Central memory CD8-positive, alpha-beta T cell (primary cell): ENCODE data around the gene SLC24A5.

Source experiments
- ATAC-seq: fragments of 150-1000 bp; cut with Tn5 transposase; replicated peaks from 2 replicates; pipeline ENCODE4 v1.10.0; 2022; ENCODE audit warnings: mild to moderate bottlenecking, moderate FRiP score, moderate number of reproducible peaks; ENCODE audit not compliant: poor library complexity, severe bottlenecking; ENCODE audit errors: extremely low read depth
- DNase-seq, 2 donors: peaks; one replicate each; pipeline ENCODE4 v3.0.0; 2021; ENCODE audit warnings: low spot score in 2 of 2
- H3K27ac Mint-ChIP-seq: one replicate; pipeline ENCODE4 v1.8.0; 2022; ENCODE audit warnings: low read depth, mild to moderate bottlenecking, moderate library complexity, mixed read lengths
- H3K27me3 Mint-ChIP-seq: one replicate; pipeline ENCODE4 v1.8.0; 2022; ENCODE audit warnings: mixed read lengths
- H3K36me3 Mint-ChIP-seq: one replicate; pipeline ENCODE4 v1.8.0; 2022; ENCODE audit warnings: mild to moderate bottlenecking, moderate library complexity, mixed read lengths; ENCODE audit not compliant: insufficient read depth
- H3K4me1 Mint-ChIP-seq: one replicate; pipeline ENCODE4 v1.8.0; 2022; ENCODE audit warnings: mixed read lengths
- H3K4me3 Mint-ChIP-seq: one replicate; pipeline ENCODE4 v1.8.0; 2022; ENCODE audit warnings: mild to moderate bottlenecking, moderate library complexity, mixed read lengths
- H3K9me3 Mint-ChIP-seq: one replicate; pipeline ENCODE4 v1.8.0; 2022; ENCODE audit warnings: mixed read lengths

Gene SLC24A5

DNA sequence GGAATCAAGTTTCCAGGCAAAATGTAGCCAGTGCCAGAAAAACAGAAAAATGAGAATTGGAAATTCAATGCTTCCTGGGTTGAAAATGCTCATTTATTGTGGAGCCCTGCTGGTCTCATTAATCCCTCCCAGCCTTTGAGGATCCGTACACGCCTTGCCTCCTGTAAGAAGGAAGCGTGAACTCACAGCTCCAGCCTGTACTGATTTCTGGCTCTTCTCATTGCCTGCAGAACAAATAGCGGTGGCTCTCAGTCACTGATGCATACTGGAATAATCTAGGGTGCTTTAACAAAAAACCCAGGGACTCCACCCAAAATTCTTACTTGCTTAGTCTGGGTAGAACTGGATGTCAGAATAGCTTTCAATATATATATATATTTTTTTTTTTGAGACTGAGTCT lies 29.3 kb upstream of the SLC24A5 start:
- Mint-ChIP-seq H3K27ac (no peak overlapping the region), H3K27me3 (peaks cover 15% of the 10 kb centered on the region), H3K4me3 (no peak overlapping the region), H3K4me1 (no peaks in the 10 kb centered on the region), H3K9me3 (no peaks in the 10 kb centered on the region), H3K36me3 (no peaks in the 10 kb centered on the region)
- DNase-seq (no peak), ATAC-seq (no peak)

DNA sequence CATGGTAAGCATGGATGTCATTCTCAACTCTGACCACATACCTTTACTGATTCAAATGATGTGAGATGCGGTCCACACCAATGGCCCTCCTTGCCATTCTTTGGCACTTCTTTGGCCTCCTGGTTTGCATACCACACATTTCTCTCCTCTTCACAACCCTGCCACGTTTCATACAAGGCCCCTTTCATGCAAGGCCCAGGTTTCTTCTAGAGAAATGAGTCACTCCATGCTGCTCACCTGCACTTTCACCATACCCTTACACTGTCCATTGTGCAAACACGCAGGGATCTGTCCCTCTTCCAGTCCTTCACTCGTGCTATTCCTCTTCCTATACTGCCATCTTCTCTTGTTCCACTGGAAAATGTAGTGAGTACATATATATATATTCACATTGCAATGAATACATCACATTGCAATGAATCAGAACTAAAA lies 24.4 kb upstream of the SLC24A5 start:
- no peak overlapping the region for H3K27ac Mint-ChIP-seq
- no peaks in the 10 kb centered on the region for H3K36me3 Mint-ChIP-seq
- no peaks in the 10 kb centered on the region for H3K4me1 Mint-ChIP-seq
- H3K4me3 Mint-ChIP-seq, result no peak overlapping the region
- no peak for DNase-seq
- no peak for ATAC-seq
- peaks cover 25% of the 10 kb centered on the region for H3K27me3 Mint-ChIP-seq
- no peaks in the 10 kb centered on the region for H3K9me3 Mint-ChIP-seq

GRCh38 chr15:48096813-48097212 lies 24.0 kb upstream of the SLC24A5 start:
- Mint-ChIP-seq H3K4me1 (no peaks in the 10 kb centered on the region), H3K4me3 (no peak overlapping the region), H3K27ac (no peak overlapping the region), H3K36me3 (no peaks in the 10 kb centered on the region), H3K27me3 (peaks cover 25% of the 10 kb centered on the region), H3K9me3 (no peaks in the 10 kb centered on the region)
- ATAC-seq, result no peak
- DNase-seq, result no peak

DNA sequence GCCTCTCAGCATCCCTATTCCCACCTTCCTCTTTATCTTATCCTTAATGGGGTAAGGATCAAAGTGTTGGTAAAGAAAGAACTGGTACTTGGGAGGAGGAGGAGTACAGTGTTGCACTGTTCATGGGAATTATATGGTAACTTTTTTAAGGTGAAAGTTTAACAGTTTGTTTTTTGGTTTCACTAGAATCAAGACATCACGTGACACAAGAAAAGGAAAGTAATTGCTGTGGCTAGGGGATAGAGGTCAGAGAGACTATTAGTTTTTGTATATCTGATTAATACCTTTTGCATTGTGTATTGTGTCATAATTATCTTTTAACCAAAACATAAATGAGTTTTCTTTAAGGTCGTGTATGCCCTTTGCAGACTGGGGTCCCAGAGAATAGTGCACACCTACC lies 23.5 kb upstream of the SLC24A5 start:
- H3K4me1 Mint-ChIP-seq, result no peaks in the 10 kb centered on the region
- no peak for DNase-seq
- no peaks in the 10 kb centered on the region for H3K9me3 Mint-ChIP-seq
- H3K27me3 Mint-ChIP-seq, result peaks cover 25% of the 10 kb centered on the region
- no peaks in the 10 kb centered on the region for H3K36me3 Mint-ChIP-seq
- no peak overlapping the region for H3K27ac Mint-ChIP-seq
- no peak overlapping the region for H3K4me3 Mint-ChIP-seq
- no peak for ATAC-seq

DNA sequence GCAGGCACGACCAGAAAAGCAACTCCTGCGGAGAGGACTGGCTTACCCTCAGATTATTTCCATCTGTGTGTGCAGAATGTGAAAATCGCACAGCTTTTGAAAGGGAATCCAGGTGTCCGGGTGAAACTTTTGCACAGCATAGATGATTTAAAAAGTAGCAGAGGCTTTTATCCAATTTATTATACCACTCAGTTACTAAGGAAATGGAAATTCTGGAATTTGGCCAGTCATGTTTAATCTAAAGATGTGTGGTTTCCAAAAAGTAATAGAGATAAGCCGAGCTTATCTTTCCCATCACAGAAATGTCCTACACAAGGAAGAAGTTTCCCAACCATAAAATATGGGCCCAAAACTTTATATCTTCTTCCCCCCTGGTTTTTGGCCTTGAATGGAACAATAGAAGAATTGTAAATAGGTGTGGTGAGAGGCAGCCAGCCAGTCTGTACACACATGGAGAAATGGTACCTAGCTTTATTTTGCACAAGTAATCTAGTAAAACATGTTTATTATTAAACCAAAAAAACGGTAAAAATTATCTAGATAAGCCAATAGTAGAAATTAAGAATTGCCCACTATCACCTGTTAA lies 19.3 kb upstream of the SLC24A5 start:
- H3K4me1 Mint-ChIP-seq, result no peaks in the 10 kb centered on the region
- no peaks in the 10 kb centered on the region for H3K36me3 Mint-ChIP-seq
- no peaks in the 10 kb centered on the region for H3K9me3 Mint-ChIP-seq
- H3K4me3 Mint-ChIP-seq, result no peak overlapping the region
- DNase-seq, result no peak
- no peak overlapping the region for H3K27ac Mint-ChIP-seq
- peaks cover 26% of the 10 kb centered on the region for H3K27me3 Mint-ChIP-seq
- ATAC-seq, result no peak

GRCh38 chr15:48102167-48102566 lies 18.6 kb upstream of the SLC24A5 start:
- H3K4me3 Mint-ChIP-seq, result no peak overlapping the region
- no peak overlapping the region for H3K27ac Mint-ChIP-seq
- DNase-seq (no peak), ATAC-seq (no peak)
- H3K9me3 Mint-ChIP-seq, result no peaks in the 10 kb centered on the region
- peaks cover 33% of the 10 kb centered on the region for H3K27me3 Mint-ChIP-seq
- H3K36me3 Mint-ChIP-seq, result no peaks in the 10 kb centered on the region
- no peaks in the 10 kb centered on the region for H3K4me1 Mint-ChIP-seq

DNA sequence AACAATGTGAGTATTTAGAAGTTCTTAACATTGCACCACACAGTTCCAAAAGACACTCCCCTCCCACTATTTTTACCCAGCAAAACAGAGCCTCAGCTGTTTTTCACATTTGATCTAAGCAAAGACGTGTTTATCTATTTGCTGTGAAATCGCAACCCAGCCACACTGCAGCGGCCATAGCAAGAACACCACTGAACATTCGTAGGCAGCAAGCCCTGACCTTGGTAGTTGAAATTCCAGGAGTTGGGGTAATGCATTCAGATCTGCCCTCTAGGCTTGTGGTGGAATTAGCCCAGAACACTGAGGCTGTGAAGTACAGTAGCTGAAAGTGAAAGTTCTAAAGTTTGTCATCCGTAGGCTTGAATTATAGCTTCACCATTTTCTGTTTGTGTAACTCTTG lies 17.1 kb upstream of the SLC24A5 start:
- Mint-ChIP-seq H3K27ac (no peak overlapping the region), H3K4me3 (no peak overlapping the region), H3K27me3 (peaks cover 39% of the 10 kb centered on the region)

GRCh38 chr15:48105936-48106335 lies 14.9 kb upstream of the SLC24A5 start:
- Mint-ChIP-seq H3K27ac (no peak overlapping the region), H3K4me1 (no peaks in the 10 kb centered on the region), H3K36me3 (no peaks in the 10 kb centered on the region), H3K27me3 (peaks cover 42% of the 10 kb centered on the region), H3K4me3 (no peak overlapping the region), H3K9me3 (no peaks in the 10 kb centered on the region)
- ATAC-seq (no peak), DNase-seq (no peak)

More for the DNA sequence above, 17.1 kb upstream of the SLC24A5 start:
- DNase-seq (no peak), ATAC-seq (no peak)
- Mint-ChIP-seq H3K4me1 (no peaks in the 10 kb centered on the region), H3K36me3 (no peaks in the 10 kb centered on the region), H3K9me3 (no peaks in the 10 kb centered on the region)

- Mint-ChIP-seq H3K27me3 (peaks cover 41% of the 10 kb centered on the region), H3K9me3 (no peaks in the 10 kb centered on the region), H3K4me3 (no peak overlapping the region), H3K4me1 (no peaks in the 10 kb centered on the region), H3K27ac (no peak overlapping the region), H3K36me3 (no peaks in the 10 kb centered on the region)
- ATAC-seq, result no peak
- no peak for DNase-seq
These were observed 11.6 kb upstream of the SLC24A5 start for GRCh38 chr15:48109212-48109611.

GRCh38 chr15:48109856-48110531 lies 10.8 kb upstream of the SLC24A5 start:
- DNase-seq (no peak), ATAC-seq (no peak)
- Mint-ChIP-seq H3K36me3 (no peaks in the 10 kb centered on the region), H3K4me3 (no peak overlapping the region), H3K27me3 (peaks cover 49% of the 10 kb centered on the region), H3K27ac (no peak overlapping the region), H3K4me1 (no peaks in the 10 kb centered on the region), H3K9me3 (no peaks in the 10 kb centered on the region)

- DNase-seq (no peak), ATAC-seq (no peak)
- H3K4me3 Mint-ChIP-seq, result no peak overlapping the region
- peaks cover 47% of the 10 kb centered on the region for H3K27me3 Mint-ChIP-seq
- H3K9me3 Mint-ChIP-seq, result no peaks in the 10 kb centered on the region
- H3K27ac Mint-ChIP-seq, result no peak overlapping the region
- no peaks in the 10 kb centered on the region for H3K4me1 Mint-ChIP-seq
- H3K36me3 Mint-ChIP-seq, result no peaks in the 10 kb centered on the region
These were observed 8.5 kb upstream of the SLC24A5 start for GRCh38 chr15:48112242-48112641.

- H3K27me3 Mint-ChIP-seq, result peaks cover 33% of the 10 kb centered on the region
- no peak overlapping the region for H3K27ac Mint-ChIP-seq
- no peaks in the 10 kb centered on the region for H3K36me3 Mint-ChIP-seq
- no peak overlapping the region for H3K4me3 Mint-ChIP-seq
- DNase-seq (no peak), ATAC-seq (no peak)
- no peaks in the 10 kb centered on the region for H3K4me1 Mint-ChIP-seq
- peaks cover 5% of the 10 kb centered on the region for H3K9me3 Mint-ChIP-seq
These were observed 1.5 kb upstream of the SLC24A5 start for GRCh38 chr15:48119277-48119676.

DNA sequence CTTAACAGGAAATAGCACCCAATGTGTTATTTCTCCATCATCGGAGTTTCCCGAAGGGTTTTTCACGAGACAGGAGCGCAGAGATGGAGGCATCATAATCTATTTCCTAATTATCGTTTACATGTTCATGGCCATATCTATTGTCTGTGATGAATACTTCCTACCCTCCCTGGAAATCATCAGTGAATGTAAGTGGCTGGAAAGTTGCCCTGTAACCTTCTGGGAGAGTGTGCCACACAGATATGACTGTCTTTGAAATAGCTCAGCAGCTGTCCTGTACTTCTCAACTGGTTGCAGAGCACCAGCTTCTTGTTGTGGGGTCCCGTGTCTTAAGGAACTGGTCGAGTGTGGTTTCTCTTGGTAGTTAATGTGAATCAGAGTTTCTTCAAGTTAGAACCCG lies 1.1 kb downstream of the SLC24A5 start:
- Mint-ChIP-seq H3K4me3 (no peak overlapping the region), H3K9me3 (peaks cover 5% of the 10 kb centered on the region), H3K4me1 (no peaks in the 10 kb centered on the region), H3K27ac (no peak overlapping the region), H3K27me3 (peaks cover 17% of the 10 kb centered on the region), H3K36me3 (no peaks in the 10 kb centered on the region)
- ATAC-seq, result no peak
- no peak for DNase-seq
